ENCODE results near the gene KCNF1.

- no peak for TF ChIP-seq CTCF (IDR thresholded peaks at IDR 0.05; ENCODE audit: low read depth, low read length, poor library complexity, severe bottlenecking)
- no peak for TF ChIP-seq EZH2phosphoT487 (IDR thresholded peaks at IDR 0.05; ENCODE audit: borderline replicate concordance, low read length)
These were observed 22.0 kb upstream of the KCNF1 start for GRCh38 chr2:10889651-10890215.
